ENCODE data around the gene LRRC18.

DNA sequence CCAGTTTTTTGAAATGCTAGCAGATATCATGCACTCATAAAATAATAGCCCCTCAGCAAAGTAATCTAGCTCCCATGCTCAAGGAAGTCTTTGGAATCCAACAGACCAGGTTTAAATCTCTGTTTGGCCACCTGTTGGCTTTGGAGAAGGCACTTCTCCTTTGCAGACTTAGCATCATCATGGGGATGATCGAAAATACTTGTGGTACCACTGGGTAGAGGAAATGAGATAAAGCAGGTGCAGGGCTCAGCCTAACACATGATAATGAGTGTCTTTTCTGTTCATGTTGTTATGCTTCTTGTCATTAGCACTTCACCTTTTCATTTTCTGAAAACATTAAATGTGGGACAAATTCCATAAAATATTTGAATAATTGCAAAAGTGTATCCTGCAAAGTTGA is 67.4 kb downstream of the LRRC18 start:
- TF ChIP-seq, protein P1, sequence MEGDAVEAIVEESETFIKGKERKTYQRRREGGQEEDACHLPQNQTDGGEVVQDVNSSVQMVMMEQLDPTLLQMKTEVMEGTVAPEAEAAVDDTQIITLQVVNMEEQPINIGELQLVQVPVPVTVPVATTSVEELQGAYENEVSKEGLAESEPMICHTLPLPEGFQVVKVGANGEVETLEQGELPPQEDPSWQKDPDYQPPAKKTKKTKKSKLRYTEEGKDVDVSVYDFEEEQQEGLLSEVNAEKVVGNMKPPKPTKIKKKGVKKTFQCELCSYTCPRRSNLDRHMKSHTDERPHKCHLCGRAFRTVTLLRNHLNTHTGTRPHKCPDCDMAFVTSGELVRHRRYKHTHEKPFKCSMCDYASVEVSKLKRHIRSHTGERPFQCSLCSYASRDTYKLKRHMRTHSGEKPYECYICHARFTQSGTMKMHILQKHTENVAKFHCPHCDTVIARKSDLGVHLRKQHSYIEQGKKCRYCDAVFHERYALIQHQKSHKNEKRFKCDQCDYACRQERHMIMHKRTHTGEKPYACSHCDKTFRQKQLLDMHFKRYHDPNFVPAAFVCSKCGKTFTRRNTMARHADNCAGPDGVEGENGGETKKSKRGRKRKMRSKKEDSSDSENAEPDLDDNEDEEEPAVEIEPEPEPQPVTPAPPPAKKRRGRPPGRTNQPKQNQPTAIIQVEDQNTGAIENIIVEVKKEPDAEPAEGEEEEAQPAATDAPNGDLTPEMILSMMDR (IDR thresholded peaks at IDR 0.05) = no peak
- TF ChIP-seq POLR2A (IDR thresholded peaks at IDR 0.05) = no peak

Measured in lower leg skin (tissue), 3 donors.